ENCODE measurements around the gene LRPAP1. TPM values are rescaled to one million over a fixed set of nuclear protein-coding genes. Genes with fewer than 3 reads are reported as not detected.
"Not testable (repeated sequence)": the region's sequence is repeated elsewhere in the genome, so short reads cannot be mapped to it uniquely, and the experiment has no call there.

Gene LRPAP1
- total RNA-seq, 1 donor from 2014 or later: 80.1 TPM

DNA sequence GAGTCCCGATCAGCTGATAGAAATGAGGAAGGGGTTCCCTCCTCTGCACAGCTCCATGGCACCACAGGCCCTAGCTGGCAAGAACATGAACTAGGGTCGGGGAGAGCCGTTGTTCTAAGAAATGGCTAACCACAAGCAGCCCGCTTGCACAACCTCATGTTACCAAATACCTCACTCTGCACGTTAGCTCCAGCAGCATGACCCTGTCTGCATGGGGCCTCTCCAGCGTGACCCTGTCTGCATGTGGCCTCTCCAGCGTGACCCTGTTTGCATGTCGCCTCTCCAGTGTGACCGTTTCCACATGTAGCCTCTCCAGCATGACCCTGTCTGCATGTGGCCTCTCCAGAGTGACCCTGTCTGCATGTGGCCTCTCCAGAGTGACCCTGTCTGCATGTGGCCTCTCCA lies 24.9 kb upstream of the LRPAP1 start:
- H3K4me1 Mint-ChIP-seq (ENCODE audit: low read depth): peaks cover 12% of the 10 kb centered on the region
- intact Hi-C loops (cut with micrococcal nuclease); DNase-seq (ENCODE audit: low spot score); H3K27ac Mint-ChIP-seq; H3K4me3 Mint-ChIP-seq (ENCODE audit: low read depth); H3K27me3 Mint-ChIP-seq (ENCODE audit: low read depth); H3K9me3 Mint-ChIP-seq; H3K36me3 Mint-ChIP-seq (ENCODE audit: low read depth): not testable (repeated sequence)

GRCh38 chr4:3556244-3556867 lies 24.1 kb upstream of the LRPAP1 start:
- intact Hi-C loops (cut with micrococcal nuclease); H3K27me3 Mint-ChIP-seq (ENCODE audit: low read depth): not testable (repeated sequence)

GRCh38 chr4:3555459-3556070 lies 23.3 kb upstream of the LRPAP1 start:
- peaks cover 12% of the 10 kb centered on the region for H3K4me1 Mint-ChIP-seq (ENCODE audit: low read depth)
- H3K4me3 Mint-ChIP-seq (ENCODE audit: low read depth); DNase-seq (ENCODE audit: low spot score); H3K9me3 Mint-ChIP-seq; H3K27ac Mint-ChIP-seq; H3K36me3 Mint-ChIP-seq (ENCODE audit: low read depth); H3K27me3 Mint-ChIP-seq (ENCODE audit: low read depth); intact Hi-C loops (cut with micrococcal nuclease): not testable (repeated sequence)

More at GRCh38 chr4:3556244-3556867, 24.1 kb upstream of the LRPAP1 start:
- not testable (repeated sequence) for H3K36me3 Mint-ChIP-seq (ENCODE audit: low read depth); H3K27ac Mint-ChIP-seq; DNase-seq (ENCODE audit: low spot score); H3K4me3 Mint-ChIP-seq (ENCODE audit: low read depth); H3K9me3 Mint-ChIP-seq
- H3K4me1 Mint-ChIP-seq (ENCODE audit: low read depth): peaks cover 12% of the 10 kb centered on the region

- H3K27me3 Mint-ChIP-seq (ENCODE audit: low read depth); H3K4me3 Mint-ChIP-seq (ENCODE audit: low read depth); H3K4me1 Mint-ChIP-seq (ENCODE audit: low read depth); H3K9me3 Mint-ChIP-seq; DNase-seq (ENCODE audit: low spot score); intact Hi-C loops (cut with micrococcal nuclease); H3K27ac Mint-ChIP-seq; H3K36me3 Mint-ChIP-seq (ENCODE audit: low read depth): not testable (repeated sequence)
These were observed 19.1 kb upstream of the LRPAP1 start for GRCh38 chr4:3551366-3551765.

DNA sequence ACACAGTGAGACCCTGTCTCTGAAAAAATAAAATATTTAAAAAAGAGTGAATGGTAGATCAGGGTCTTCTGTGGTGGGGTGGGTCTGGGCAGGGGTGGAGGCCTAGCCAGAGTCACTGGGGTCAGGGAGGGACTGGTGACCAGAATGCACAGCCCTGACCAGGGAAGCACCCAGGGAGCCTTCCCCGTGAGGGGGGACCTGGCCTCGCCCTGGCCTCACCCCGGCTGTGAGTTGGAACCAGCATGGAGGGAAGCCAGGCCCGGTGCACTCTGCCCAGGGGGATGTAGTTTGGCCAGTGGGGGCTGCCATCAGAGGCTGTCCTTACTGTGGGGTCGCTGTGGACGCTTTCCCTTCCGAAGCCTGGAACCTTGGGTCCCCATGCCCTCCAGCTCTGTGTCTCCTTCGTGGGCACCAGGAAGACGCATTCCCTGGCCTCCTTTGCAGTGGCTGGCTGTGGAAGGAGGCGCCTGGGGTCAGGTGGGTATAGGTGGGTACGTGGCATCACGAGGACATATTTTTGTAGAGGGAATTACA lies 18.6 kb upstream of the LRPAP1 start:
- intact Hi-C loops (cut with micrococcal nuclease); H3K4me3 Mint-ChIP-seq (ENCODE audit: low read depth); H3K27ac Mint-ChIP-seq; H3K9me3 Mint-ChIP-seq; DNase-seq (ENCODE audit: low spot score); H3K27me3 Mint-ChIP-seq (ENCODE audit: low read depth); H3K36me3 Mint-ChIP-seq (ENCODE audit: low read depth); H3K4me1 Mint-ChIP-seq (ENCODE audit: low read depth): not testable (repeated sequence)

GRCh38 chr4:3550041-3550440 lies 17.8 kb upstream of the LRPAP1 start:
- H3K27ac Mint-ChIP-seq; H3K9me3 Mint-ChIP-seq; H3K4me1 Mint-ChIP-seq (ENCODE audit: low read depth); intact Hi-C loops (cut with micrococcal nuclease); DNase-seq (ENCODE audit: low spot score); H3K4me3 Mint-ChIP-seq (ENCODE audit: low read depth); H3K36me3 Mint-ChIP-seq (ENCODE audit: low read depth); H3K27me3 Mint-ChIP-seq (ENCODE audit: low read depth): not testable (repeated sequence)

- H3K4me1 Mint-ChIP-seq (ENCODE audit: low read depth); H3K27me3 Mint-ChIP-seq (ENCODE audit: low read depth); H3K36me3 Mint-ChIP-seq (ENCODE audit: low read depth); DNase-seq (ENCODE audit: low spot score); H3K4me3 Mint-ChIP-seq (ENCODE audit: low read depth); intact Hi-C loops (cut with micrococcal nuclease); H3K27ac Mint-ChIP-seq; H3K9me3 Mint-ChIP-seq: not testable (repeated sequence)
These were observed 17.4 kb upstream of the LRPAP1 start for GRCh38 chr4:3549694-3550001.

DNA sequence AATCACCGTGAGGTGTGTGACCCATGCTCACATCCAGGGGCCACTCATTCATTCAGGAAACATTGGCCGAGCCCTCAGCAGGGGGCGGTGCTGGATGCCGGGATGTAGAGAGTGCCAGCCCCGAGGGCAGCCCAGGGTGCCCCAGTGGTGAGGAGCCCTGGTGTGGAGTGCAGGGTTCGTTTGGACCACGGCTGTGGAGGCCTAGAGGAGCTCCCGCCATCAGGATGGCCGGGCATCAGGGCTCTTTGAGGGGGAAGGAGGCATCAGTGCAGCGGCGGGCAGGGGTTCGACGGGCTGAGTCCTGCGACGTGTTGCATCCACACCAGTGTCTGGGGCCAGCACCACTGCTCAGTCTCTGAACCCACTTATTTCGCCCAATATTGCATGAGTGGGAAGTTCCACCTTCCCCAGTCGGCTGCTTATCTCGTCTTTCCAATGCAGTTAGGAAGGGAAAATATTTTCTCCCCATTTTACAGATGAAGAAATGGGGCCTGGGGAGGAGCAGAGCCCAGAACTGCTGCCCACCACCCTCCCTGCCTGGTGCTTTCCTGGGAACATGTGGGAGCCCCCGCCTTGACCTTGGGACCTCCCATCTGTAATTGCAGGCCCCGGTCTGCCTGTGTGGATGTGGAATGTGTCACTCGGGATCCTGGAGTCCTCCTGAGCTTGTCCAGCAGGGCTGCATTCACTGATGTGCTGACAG lies 16.9 kb upstream of the LRPAP1 start:
- H3K27me3 Mint-ChIP-seq (ENCODE audit: low read depth); H3K9me3 Mint-ChIP-seq: not testable (repeated sequence)

GRCh38 chr4:3546721-3547120 lies 14.5 kb upstream of the LRPAP1 start:
- H3K4me3 Mint-ChIP-seq (ENCODE audit: low read depth); H3K36me3 Mint-ChIP-seq (ENCODE audit: low read depth); H3K27me3 Mint-ChIP-seq (ENCODE audit: low read depth); H3K4me1 Mint-ChIP-seq (ENCODE audit: low read depth); H3K27ac Mint-ChIP-seq; H3K9me3 Mint-ChIP-seq; DNase-seq (ENCODE audit: low spot score); intact Hi-C loops (cut with micrococcal nuclease): not testable (repeated sequence)

More for the DNA sequence above, 16.9 kb upstream of the LRPAP1 start:
- H3K36me3 Mint-ChIP-seq (ENCODE audit: low read depth); DNase-seq (ENCODE audit: low spot score); H3K4me3 Mint-ChIP-seq (ENCODE audit: low read depth); intact Hi-C loops (cut with micrococcal nuclease); H3K4me1 Mint-ChIP-seq (ENCODE audit: low read depth); H3K27ac Mint-ChIP-seq: not testable (repeated sequence)

DNA sequence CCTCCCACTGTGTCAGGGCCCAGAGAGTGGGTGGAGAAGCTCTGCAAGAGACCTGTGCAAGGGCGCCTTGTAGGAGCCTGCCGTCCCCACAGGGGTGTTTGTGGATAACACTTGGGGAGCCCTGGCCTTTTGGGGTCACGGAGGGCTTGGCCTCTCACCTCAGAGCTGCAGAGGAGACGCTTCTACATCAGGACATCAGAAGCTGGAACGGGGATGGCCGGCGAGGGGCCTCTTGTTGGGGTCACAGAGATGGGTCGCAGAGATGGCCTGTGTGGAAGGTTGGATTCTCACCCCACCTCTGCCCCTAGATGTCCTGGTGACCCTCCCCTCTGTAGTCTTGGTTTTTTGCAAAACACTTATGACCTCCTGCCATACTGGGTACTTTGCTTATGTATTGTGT lies 13.1 kb upstream of the LRPAP1 start:
- H3K9me3 Mint-ChIP-seq; DNase-seq (ENCODE audit: low spot score); H3K36me3 Mint-ChIP-seq (ENCODE audit: low read depth): not testable (repeated sequence)

GRCh38 chr4:3544259-3545025 lies 12.2 kb upstream of the LRPAP1 start:
- H3K36me3 Mint-ChIP-seq (ENCODE audit: low read depth); H3K27ac Mint-ChIP-seq; intact Hi-C loops (cut with micrococcal nuclease); H3K27me3 Mint-ChIP-seq (ENCODE audit: low read depth); H3K4me1 Mint-ChIP-seq (ENCODE audit: low read depth); H3K4me3 Mint-ChIP-seq (ENCODE audit: low read depth); DNase-seq (ENCODE audit: low spot score); H3K9me3 Mint-ChIP-seq: not testable (repeated sequence)

More for the DNA sequence above, 13.1 kb upstream of the LRPAP1 start:
- intact Hi-C loops (cut with micrococcal nuclease); H3K4me3 Mint-ChIP-seq (ENCODE audit: low read depth); H3K27me3 Mint-ChIP-seq (ENCODE audit: low read depth); H3K4me1 Mint-ChIP-seq (ENCODE audit: low read depth); H3K27ac Mint-ChIP-seq: not testable (repeated sequence)

DNA sequence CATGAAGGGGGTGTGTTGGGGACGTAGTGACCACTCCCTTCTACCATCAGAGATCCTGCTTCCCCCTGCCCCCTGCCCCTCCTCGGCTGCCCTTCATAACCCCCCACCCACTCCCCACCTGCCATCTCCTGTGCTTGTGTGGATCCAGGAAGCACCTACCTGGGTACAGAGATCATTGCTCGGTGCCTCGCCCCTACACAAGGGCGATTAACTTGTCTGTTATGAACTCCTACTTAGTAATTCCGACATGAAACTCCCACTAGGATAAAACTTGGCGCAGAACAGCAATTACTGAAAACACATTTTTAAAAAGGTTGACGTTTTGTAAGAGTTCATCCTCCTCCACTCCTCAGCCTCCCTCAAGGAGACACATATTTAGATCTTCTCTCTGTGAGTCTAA lies 11.2 kb upstream of the LRPAP1 start:
- intact Hi-C loops (cut with micrococcal nuclease); H3K4me3 Mint-ChIP-seq (ENCODE audit: low read depth); H3K9me3 Mint-ChIP-seq; H3K36me3 Mint-ChIP-seq (ENCODE audit: low read depth); H3K27me3 Mint-ChIP-seq (ENCODE audit: low read depth); DNase-seq (ENCODE audit: low spot score); H3K4me1 Mint-ChIP-seq (ENCODE audit: low read depth); H3K27ac Mint-ChIP-seq: not testable (repeated sequence)

DNA sequence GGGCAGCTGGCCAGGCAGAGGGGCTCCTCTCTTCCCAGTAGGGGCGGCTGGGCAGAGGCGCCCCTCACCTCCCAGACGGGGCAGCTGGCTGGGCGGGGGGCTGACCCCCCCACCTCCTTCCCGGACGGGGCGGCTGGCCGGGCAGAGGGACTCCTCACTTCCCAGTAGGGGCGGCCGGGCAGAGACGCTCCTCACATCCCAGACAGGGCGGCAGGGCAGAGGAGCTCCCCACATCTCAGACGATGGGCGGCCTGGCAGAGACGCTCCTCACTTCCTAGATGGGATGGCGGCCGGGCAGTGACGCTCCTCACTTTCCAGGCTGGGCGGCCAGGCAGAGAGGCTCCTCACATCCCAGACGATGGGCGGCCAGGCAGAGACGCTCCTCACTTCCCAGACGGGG lies 6.7 kb upstream of the LRPAP1 start:
- H3K4me1 Mint-ChIP-seq (ENCODE audit: low read depth); H3K27me3 Mint-ChIP-seq (ENCODE audit: low read depth); H3K27ac Mint-ChIP-seq; DNase-seq (ENCODE audit: low spot score); intact Hi-C loops (cut with micrococcal nuclease); H3K4me3 Mint-ChIP-seq (ENCODE audit: low read depth); H3K9me3 Mint-ChIP-seq; H3K36me3 Mint-ChIP-seq (ENCODE audit: low read depth): not testable (repeated sequence)
